ENCODE data around the gene TREML1. TPM values are rescaled to one million over a fixed set of nuclear protein-coding genes. Genes with fewer than 3 reads are reported as not detected.
A peak's percentile ranks its signal among the peaks of the same experiment; 100 is the strongest.
"Not testable (repeated sequence)": the region's sequence is repeated elsewhere in the genome, so short reads cannot be mapped to it uniquely, and the experiment has no call there.

The TREML1 gene
- total and polyA plus RNA-seq, 2 donors (not counting 1 experiment from before 2014, with no cell fraction given): not detected

GRCh38 chr6:41191569-41191968 is 37.4 kb upstream of the TREML1 start:
- no peak for DNase-seq (ENCODE audit: low read depth in 2 of 2)

GRCh38 chr6:41190791-41191190 is 36.6 kb upstream of the TREML1 start:
- Histone ChIP-seq H3K4me3 (replicated peaks in 1 of 4; ENCODE audit: control extremely low read depth in 1 of 4, insufficient read depth in 1 of 4, low read depth in 3 of 4, low read length in 4 of 4) (no peak overlapping the region), H3K36me3 (ENCODE audit: control insufficient read depth, insufficient read depth, low read length) (no peaks in the 10 kb centered on the region), H3K4me2 (ENCODE audit: extremely low read depth, insufficient read depth, low read length) (no peak overlapping the region), H3K9ac (ENCODE audit: insufficient read depth, low read length) (no peak overlapping the region), H3K27ac (ENCODE audit: insufficient read depth, low read length) (no peak overlapping the region), H3K27me3 (ENCODE audit: control insufficient read depth, insufficient read depth, low read length) (no peaks in the 10 kb centered on the region), H2AFZ (ENCODE audit: low read length) (no peak overlapping the region), H4K20me1 (ENCODE audit: control insufficient read depth, extremely low read depth, insufficient read depth, low read length) (no peaks in the 10 kb centered on the region), H3K79me2 (ENCODE audit: control insufficient read depth, insufficient read depth, low read length) (no peaks in the 10 kb centered on the region), H3K9me3 (ENCODE audit: control insufficient read depth, insufficient read depth, low read depth, low read length) (no peaks in the 10 kb centered on the region), H3K4me1 (ENCODE audit: control insufficient read depth, extremely low read depth, insufficient read depth, low read length) (no peaks in the 10 kb centered on the region)
- no peak for DNase-seq (ENCODE audit: low read depth in 2 of 2)
- TF ChIP-seq EZH2 (IDR thresholded peaks at IDR 0.05; ENCODE audit: low read length, missing control alignments) (no peak), CTCF (conservative IDR thresholded peaks at IDR 0.05 in 1 of 2, IDR thresholded peaks at IDR 0.05 in 1 of 2; ENCODE audit: low read depth in 1 of 2, low read length in 2 of 2) (no peak)

More at GRCh38 chr6:41191569-41191968, 37.4 kb upstream of the TREML1 start:
- Histone ChIP-seq H3K9me3 (ENCODE audit: control insufficient read depth, insufficient read depth, low read depth, low read length) (no peaks in the 10 kb centered on the region), H3K4me1 (ENCODE audit: control insufficient read depth, extremely low read depth, insufficient read depth, low read length) (no peaks in the 10 kb centered on the region), H3K27me3 (ENCODE audit: control insufficient read depth, insufficient read depth, low read length) (no peaks in the 10 kb centered on the region), H3K4me3 (replicated peaks in 1 of 4; ENCODE audit: control extremely low read depth in 1 of 4, insufficient read depth in 1 of 4, low read depth in 3 of 4, low read length in 4 of 4) (no peak overlapping the region), H3K4me2 (ENCODE audit: extremely low read depth, insufficient read depth, low read length) (no peak overlapping the region), H3K36me3 (ENCODE audit: control insufficient read depth, insufficient read depth, low read length) (no peaks in the 10 kb centered on the region), H2AFZ (ENCODE audit: low read length) (no peak overlapping the region), H4K20me1 (ENCODE audit: control insufficient read depth, extremely low read depth, insufficient read depth, low read length) (no peaks in the 10 kb centered on the region), H3K27ac (ENCODE audit: insufficient read depth, low read length) (no peak overlapping the region), H3K79me2 (ENCODE audit: control insufficient read depth, insufficient read depth, low read length) (no peaks in the 10 kb centered on the region), H3K9ac (ENCODE audit: insufficient read depth, low read length) (no peak overlapping the region)
- TF ChIP-seq EZH2 (IDR thresholded peaks at IDR 0.05; ENCODE audit: low read length, missing control alignments): no peak
- TF ChIP-seq CTCF (conservative IDR thresholded peaks at IDR 0.05 in 1 of 2, IDR thresholded peaks at IDR 0.05 in 1 of 2; ENCODE audit: low read depth in 1 of 2, low read length in 2 of 2): peak; percentile 22 to 24

- H3K27me3 ChIP-seq (ENCODE audit: control insufficient read depth, insufficient read depth, low read length): no peaks in the 10 kb centered on the region
- no peak overlapping the region for H3K27ac ChIP-seq (ENCODE audit: insufficient read depth, low read length)
- H3K79me2 ChIP-seq (ENCODE audit: control insufficient read depth, insufficient read depth, low read length): no peaks in the 10 kb centered on the region
- H3K9ac ChIP-seq (ENCODE audit: insufficient read depth, low read length): no peak overlapping the region
- H3K9me3 ChIP-seq (ENCODE audit: control insufficient read depth, insufficient read depth, low read depth, low read length): no peaks in the 10 kb centered on the region
- no peak overlapping the region for H2AFZ ChIP-seq (ENCODE audit: low read length)
- no peaks in the 10 kb centered on the region for H4K20me1 ChIP-seq (ENCODE audit: control insufficient read depth, extremely low read depth, insufficient read depth, low read length)
- H3K4me1 ChIP-seq (ENCODE audit: control insufficient read depth, extremely low read depth, insufficient read depth, low read length): no peaks in the 10 kb centered on the region
- H3K4me2 ChIP-seq (ENCODE audit: extremely low read depth, insufficient read depth, low read length): no peak overlapping the region
- no peak overlapping the region for H3K4me3 ChIP-seq (replicated peaks in 1 of 4; ENCODE audit: control extremely low read depth in 1 of 4, insufficient read depth in 1 of 4, low read depth in 3 of 4, low read length in 4 of 4)
- no peak for DNase-seq (ENCODE audit: low read depth in 2 of 2)
- no peaks in the 10 kb centered on the region for H3K36me3 ChIP-seq (ENCODE audit: control insufficient read depth, insufficient read depth, low read length)
- no peak for TF ChIP-seq EZH2 (IDR thresholded peaks at IDR 0.05; ENCODE audit: low read length, missing control alignments)
- TF ChIP-seq CTCF (conservative IDR thresholded peaks at IDR 0.05 in 1 of 2, IDR thresholded peaks at IDR 0.05 in 1 of 2; ENCODE audit: low read depth in 1 of 2, low read length in 2 of 2): no peak
These were observed 35.8 kb upstream of the TREML1 start for GRCh38 chr6:41189967-41190366.

- not testable (repeated sequence) for H3K4me2 ChIP-seq (ENCODE audit: extremely low read depth, insufficient read depth, low read length); DNase-seq (ENCODE audit: low read depth in 2 of 2); H3K4me1 ChIP-seq (ENCODE audit: control insufficient read depth, extremely low read depth, insufficient read depth, low read length); H3K79me2 ChIP-seq (ENCODE audit: control insufficient read depth, insufficient read depth, low read length); H2AFZ ChIP-seq (ENCODE audit: low read length); H3K9ac ChIP-seq (ENCODE audit: insufficient read depth, low read length); H4K20me1 ChIP-seq (ENCODE audit: control insufficient read depth, extremely low read depth, insufficient read depth, low read length); H3K9me3 ChIP-seq (ENCODE audit: control insufficient read depth, insufficient read depth, low read depth, low read length); H3K27ac ChIP-seq (ENCODE audit: insufficient read depth, low read length); H3K36me3 ChIP-seq (ENCODE audit: control insufficient read depth, insufficient read depth, low read length); H3K27me3 ChIP-seq (ENCODE audit: control insufficient read depth, insufficient read depth, low read length); H3K4me3 ChIP-seq (replicated peaks in 1 of 4; ENCODE audit: control extremely low read depth in 1 of 4, insufficient read depth in 1 of 4, low read depth in 3 of 4, low read length in 4 of 4)
These were observed 34.9 kb upstream of the TREML1 start for GRCh38 chr6:41189046-41189445.
